NB4 (cell line): ENCODE measurements around the gene LEMD2.

ENCODE experiments used
- CTCF ChIP-seq: IDR thresholded peaks from one replicate; pipeline ENCODE4 v1.5.1; 2012; ENCODE audit warnings: low read depth, low read length
- MAX ChIP-seq: IDR thresholded peaks from 2 replicates; pipeline ENCODE4 v1.6.1; 2011; ENCODE audit warnings: low read depth, low read length
- MYC ChIP-seq: IDR thresholded peaks from 2 replicates; pipeline ENCODE4 v1.6.1; 2011; ENCODE audit warnings: low read depth, low read length
- POLR2A ChIP-seq: IDR thresholded peaks from 2 replicates; pipeline ENCODE4 v1.6.1; 2011; ENCODE audit warnings: mild to moderate bottlenecking; ENCODE audit not compliant: insufficient read length; ENCODE audit errors: extremely low read depth

GRCh38 chr6:33770124-33770832, 18.7 kb downstream of the LEMD2 start:
- TF ChIP-seq CTCF (no peak), POLR2A (no peak), MYC (no peak), MAX (no peak)
